ENCODE results near the gene AHRR. TPM values are rescaled to one million over a fixed set of nuclear protein-coding genes. Genes with fewer than 3 reads are reported as not detected.

The AHRR gene
- total and polyA plus RNA-seq, 2 experiments from 2014 or later: 0.27 to 1.8 TPM

GRCh38 chr5:318931-319601 lies 2.4 kb upstream of the AHRR start:
- H3K4me3 Mint-ChIP-seq: no peak overlapping the region
- TF ChIP-seq CTCF (conservative IDR thresholded peaks at IDR 0.05; ENCODE audit: low read depth in 2 of 2) (no peak), STAT1 (IDR thresholded peaks at IDR 0.05; ENCODE audit: unreplicated experiment) (no peak), ZNF114 (CRISPR knock-in tag; IDR thresholded peaks at IDR 0.05) (no peak), ETS1 (IDR thresholded peaks at IDR 0.05) (no peak), ZNF331 (CRISPR knock-in tag; IDR thresholded peaks at IDR 0.05; ENCODE audit: low read depth) (no peak), NANOG (IDR thresholded peaks at IDR 0.05; ENCODE audit: borderline replicate concordance) (no peak), ZNF462 (CRISPR knock-in tag; IDR thresholded peaks at IDR 0.05) (no peak), EZH2 (IDR thresholded peaks at IDR 0.05; ENCODE audit: low read depth, unreplicated experiment) (no peak), CREB1 (CRISPR knock-in tag; IDR thresholded peaks at IDR 0.05; ENCODE audit: low read depth) (no peak), JUNB (IDR thresholded peaks at IDR 0.05; ENCODE audit: unreplicated experiment) (no peak), EZH2phosphoT487 (IDR thresholded peaks at IDR 0.05; ENCODE audit: unreplicated experiment) (no peak), REST (IDR thresholded peaks at IDR 0.05; ENCODE audit: unreplicated experiment) (no peak), POLR2AphosphoS5 (IDR thresholded peaks at IDR 0.05; ENCODE audit: low read depth) (no peak)
- no peak for DNase-seq (ENCODE audit: low spot score)
- peaks cover 13% of the 10 kb centered on the region for H3K4me1 Mint-ChIP-seq
- H3F3A ChIP-seq (replicated peaks; ENCODE audit: low read depth): peaks cover 7% of the 10 kb centered on the region; the same call in 1 of the 2 replicates
- no peak for ATAC-seq
- H2AFZ ChIP-seq: no peak overlapping the region
- H3K4me1 ChIP-seq (ENCODE audit: insufficient read depth): no peaks in the 10 kb centered on the region
- peaks cover 7% of the 10 kb centered on the region; the same call in 2 of the 3 replicates for H3K36me3 Mint-ChIP-seq (ENCODE audit: low read depth)
- no peak overlapping the region for H3K4me2 ChIP-seq
- no peak overlapping the region for H3K4me3 ChIP-seq
- no peaks in the 10 kb centered on the region for H3K79me2 ChIP-seq (replicated peaks; ENCODE audit: insufficient read depth)
- no peak overlapping the region for H3K27ac ChIP-seq (ENCODE audit: low read depth)
- H3K9me2 ChIP-seq (ENCODE audit: insufficient read depth): no peaks in the 10 kb centered on the region
- no peaks in the 10 kb centered on the region for H3K36me3 ChIP-seq (ENCODE audit: insufficient read depth)
- H3K9me3 Mint-ChIP-seq: peaks cover 4% of the 10 kb centered on the region; the same call in 1 of the 3 replicates
- H3K27me3 Mint-ChIP-seq (ENCODE audit: insufficient read depth, low read depth, poor library complexity): peaks cover 56% of the 10 kb centered on the region
- H3K27me3 ChIP-seq (ENCODE audit: insufficient read depth): peaks cover 57% of the 10 kb centered on the region
- H4K20me1 ChIP-seq (replicated peaks; ENCODE audit: insufficient read depth): peaks cover 5% of the 10 kb centered on the region; the same call in 1 of the 2 replicates
- H3K27ac Mint-ChIP-seq: no peak overlapping the region
